ENCODE measurements around the gene CDH10. TPM values are rescaled to one million over a fixed set of nuclear protein-coding genes. Genes with fewer than 3 reads are reported as not detected.

Gene CDH10
- total and polyA plus RNA-seq, 2 donors (not counting 3 experiments of a cell fraction or from before 2014, with no cell fraction given): 0.07 TPM; not detected in 1

GRCh38 chr5:24643156-24643555, 1.6 kb downstream of the CDH10 start:
- Histone ChIP-seq H2AFZ (ENCODE audit: low read depth, low read length) (no peak overlapping the region), H3K4me3 (replicated peaks in 1 of 3; ENCODE audit: insufficient read depth in 1 of 3, low read depth in 1 of 3, low read length in 3 of 3) (no peak overlapping the region), H3K9ac (replicated peaks; ENCODE audit: extremely low read depth, insufficient read depth, low read length) (no peak overlapping the region), H3K79me2 (ENCODE audit: control insufficient read depth, insufficient read depth, low read length) (no peaks in the 10 kb centered on the region), H3K27ac (ENCODE audit: insufficient read depth, low read depth, low read length) (no peak overlapping the region), H3K4me2 (ENCODE audit: insufficient read depth, low read length) (no peak overlapping the region), H4K20me1 (replicated peaks; ENCODE audit: control insufficient read depth, extremely low read depth, insufficient read depth, low read length) (no peaks in the 10 kb centered on the region), H3K4me1 (ENCODE audit: control insufficient read depth, extremely low read depth, insufficient read depth, low read length) (no peaks in the 10 kb centered on the region), H3K27me3 (ENCODE audit: control insufficient read depth in 2 of 2, insufficient read depth in 2 of 2, low read length in 2 of 2) (no peaks in the 10 kb centered on the region), H3K9me1 (replicated peaks; ENCODE audit: control insufficient read depth, extremely low read depth, insufficient read depth, low read length) (no peaks in the 10 kb centered on the region), H3K36me3 (ENCODE audit: control insufficient read depth in 2 of 2, extremely low read depth in 1 of 2, insufficient read depth in 2 of 2, low read length in 2 of 2) (no peaks in the 10 kb centered on the region), H3K9me3 (replicated peaks; ENCODE audit: control insufficient read depth, insufficient read depth, low read length) (peaks cover 2% of the 10 kb centered on the region)
- no TSS peak for BruUV-seq (replicated peaks)
- intact Hi-C loops (cut with micrococcal nuclease) (no loop called here), dilution Hi-C loops (cut with MboI; ENCODE audit: extremely low pct_ligation_motif_present, low sequenced_read_pairs) (no loop called here)
- FAIRE-seq (no peak), DNase-seq (ENCODE audit: low read depth, low spot score) (no peak)
- TF ChIP-seq EZH2 (IDR thresholded peaks at IDR 0.05; ENCODE audit: borderline replicate concordance, low read depth, low read length, severe bottlenecking) (no peak), POLR2AphosphoS5 (IDR thresholded peaks at IDR 0.05; ENCODE audit: insufficient read depth, low read depth, low read length) (no peak), POLR2A (IDR thresholded peaks at IDR 0.05; ENCODE audit: low read depth, low read length) (no peak), GATA2 (IDR thresholded peaks at IDR 0.05; ENCODE audit: insufficient read depth, insufficient read length, low read depth, low read length) (no peak), CTCF (IDR thresholded peaks at IDR 0.05; ENCODE audit: extremely low read depth in 1 of 2, insufficient read depth in 1 of 2, low read depth in 1 of 2, low read length in 2 of 2) (no peak), JUN (IDR thresholded peaks at IDR 0.05; ENCODE audit: borderline replicate concordance, insufficient read depth, insufficient read length, low read depth) (no peak), MAX (IDR thresholded peaks at IDR 0.05; ENCODE audit: insufficient read depth, insufficient read length) (no peak), FOS (IDR thresholded peaks at IDR 0.05; ENCODE audit: borderline replicate concordance, insufficient read depth, low read length) (no peak), MYC (IDR thresholded peaks at IDR 0.05; ENCODE audit: low read depth, low read length) (no peak)
- ChIA-PET CTCF (no interaction called here), POLR2A (no interaction called here)
